Mononuclear cell (primary cell): ENCODE measurements around the gene MOCS2. TPM values are rescaled to one million over a fixed set of nuclear protein-coding genes. Genes with fewer than 3 reads are reported as not detected.

Source experiments
- total RNA-seq: library from RNA; depleted of rRNA; stranded (reverse); fragments of >200 nt; gene quantifications from one replicate; pipeline ENCODE4 v1.2.3, GENCODE V29; 2012

The MOCS2 gene
- total RNA-seq, 1 donor: 20.6 TPM

Other genes starting within 250 kb of the MOCS2 start
- 0.73 TPM for gene ITGA2, start 120.4 kb downstream of the MOCS2 start, total RNA-seq